ENCODE data around the gene PPP2R3B.

PPP2R3B gene

GRCh38 chrX:363621-364375 is 22.9 kb downstream of the PPP2R3B start:
- in situ Hi-C loops (cut with MboI; ENCODE audit: low pct_unique_long_range_greater_than_20kb, low sequenced_read_pairs, unreplicated experiment): no loop called here
- TF ChIP-seq CTCF (IDR thresholded peaks at IDR 0.05; ENCODE audit: extremely low read depth, insufficient read depth, missing control alignments): no peak

GRCh38 chrX:362937-363620 is 23.6 kb downstream of the PPP2R3B start:
- no peak for DNase-seq (ENCODE audit: low spot score)
- no peak for TF ChIP-seq CTCF (IDR thresholded peaks at IDR 0.05; ENCODE audit: extremely low read depth, insufficient read depth, missing control alignments)
- in situ Hi-C loops (cut with MboI; ENCODE audit: low pct_unique_long_range_greater_than_20kb, low sequenced_read_pairs, unreplicated experiment): no loop called here

More at GRCh38 chrX:363621-364375, 22.9 kb downstream of the PPP2R3B start:
- DNase-seq (ENCODE audit: low spot score): no peak

- TF ChIP-seq CTCF (IDR thresholded peaks at IDR 0.05; ENCODE audit: extremely low read depth, insufficient read depth, missing control alignments): no peak
- DNase-seq (ENCODE audit: low spot score): no peak
- in situ Hi-C loops (cut with MboI; ENCODE audit: low pct_unique_long_range_greater_than_20kb, low sequenced_read_pairs, unreplicated experiment): no loop called here
These were observed 24.4 kb downstream of the PPP2R3B start for GRCh38 chrX:362351-362750.

GRCh38 chrX:361231-362145 is 25.2 kb downstream of the PPP2R3B start:
- TF ChIP-seq CTCF (IDR thresholded peaks at IDR 0.05; ENCODE audit: extremely low read depth, insufficient read depth, missing control alignments): no peak
- in situ Hi-C loops (cut with MboI; ENCODE audit: low pct_unique_long_range_greater_than_20kb, low sequenced_read_pairs, unreplicated experiment): no loop called here
- DNase-seq (ENCODE audit: low spot score): no peak

- in situ Hi-C loops (cut with MboI; ENCODE audit: low pct_unique_long_range_greater_than_20kb, low sequenced_read_pairs, unreplicated experiment): no loop called here
- no peak for TF ChIP-seq CTCF (IDR thresholded peaks at IDR 0.05; ENCODE audit: extremely low read depth, insufficient read depth, missing control alignments)
- no peak for DNase-seq (ENCODE audit: low spot score)
These were observed 26.1 kb downstream of the PPP2R3B start for GRCh38 chrX:360496-361150.

- in situ Hi-C loops (cut with MboI; ENCODE audit: low pct_unique_long_range_greater_than_20kb, low sequenced_read_pairs, unreplicated experiment): no loop called here
- no peak for DNase-seq (ENCODE audit: low spot score)
- no peak for TF ChIP-seq CTCF (IDR thresholded peaks at IDR 0.05; ENCODE audit: extremely low read depth, insufficient read depth, missing control alignments)
These were observed 28.0 kb downstream of the PPP2R3B start for GRCh38 chrX:358651-359143.
